Ishikawa (cell line): ENCODE measurements around the gene ILDR2.

Experiments used
- CREB1 ChIP-seq: IDR thresholded peaks from 2 replicates; pipeline ENCODE4 v1.6.1; 2012; ENCODE audit warnings: low read depth
- EP300 ChIP-seq: IDR thresholded peaks from 2 replicates; pipeline ENCODE4 v1.6.1; 2012; ENCODE audit warnings: borderline replicate concordance
- FOXM1 ChIP-seq: IDR thresholded peaks from 2 replicates; pipeline ENCODE4 v1.6.1; 2012; ENCODE audit warnings: low read depth, borderline replicate concordance
- NFIC ChIP-seq: IDR thresholded peaks from 2 replicates; pipeline ENCODE4 v1.6.1; 2012
- RAD21 ChIP-seq: IDR thresholded peaks from 2 replicates; pipeline ENCODE4 v1.6.1; 2012; ENCODE audit warnings: low read depth
- TCF12 ChIP-seq: IDR thresholded peaks from 2 replicates; pipeline ENCODE4 v1.6.1; 2012; ENCODE audit warnings: low read depth
- TEAD4 ChIP-seq: IDR thresholded peaks from 2 replicates; pipeline ENCODE4 v1.6.1; 2012
- YY1 ChIP-seq: IDR thresholded peaks from 2 replicates; pipeline ENCODE4 v1.6.1; 2012; ENCODE audit warnings: low read depth
- TF ChIP-seq, protein P1 (sequence below): IDR thresholded peaks from 2 replicates; pipeline ENCODE4 v1.6.1; 2012
- TF ChIP-seq, protein P2 (sequence below): IDR thresholded peaks from 2 replicates; pipeline ENCODE4 v1.6.1; 2012; ENCODE audit warnings: low read depth, mild to moderate bottlenecking
- TF ChIP-seq, protein P3 (sequence below): IDR thresholded peaks from 2 replicates; pipeline ENCODE4 v1.6.1; 2012

DNA sequence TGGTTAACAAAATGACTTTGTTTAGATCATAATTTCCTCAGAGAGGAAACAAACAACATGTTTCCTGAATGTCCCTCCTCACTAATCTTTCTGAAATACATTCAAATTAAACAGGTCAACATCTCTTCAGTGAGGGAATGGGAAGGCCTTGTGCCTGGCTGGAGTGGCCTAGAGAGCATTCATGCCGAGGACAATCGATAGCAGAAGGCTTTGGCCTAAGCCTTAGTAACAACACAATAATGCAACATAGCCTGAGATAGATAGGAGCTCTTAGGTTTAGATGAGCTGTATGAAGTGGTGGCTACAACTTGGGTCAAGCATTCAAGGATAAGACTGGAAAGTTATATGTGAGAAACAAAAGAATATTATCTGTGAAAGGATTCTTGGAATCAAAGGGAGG, 37.4 kb downstream of the ILDR2 start:
- TF ChIP-seq, protein P1, sequence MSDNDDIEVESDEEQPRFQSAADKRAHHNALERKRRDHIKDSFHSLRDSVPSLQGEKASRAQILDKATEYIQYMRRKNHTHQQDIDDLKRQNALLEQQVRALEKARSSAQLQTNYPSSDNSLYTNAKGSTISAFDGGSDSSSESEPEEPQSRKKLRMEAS: no peak
- TF ChIP-seq RAD21: no peak
- no peak for TF ChIP-seq EP300
- TF ChIP-seq, protein P2, sequence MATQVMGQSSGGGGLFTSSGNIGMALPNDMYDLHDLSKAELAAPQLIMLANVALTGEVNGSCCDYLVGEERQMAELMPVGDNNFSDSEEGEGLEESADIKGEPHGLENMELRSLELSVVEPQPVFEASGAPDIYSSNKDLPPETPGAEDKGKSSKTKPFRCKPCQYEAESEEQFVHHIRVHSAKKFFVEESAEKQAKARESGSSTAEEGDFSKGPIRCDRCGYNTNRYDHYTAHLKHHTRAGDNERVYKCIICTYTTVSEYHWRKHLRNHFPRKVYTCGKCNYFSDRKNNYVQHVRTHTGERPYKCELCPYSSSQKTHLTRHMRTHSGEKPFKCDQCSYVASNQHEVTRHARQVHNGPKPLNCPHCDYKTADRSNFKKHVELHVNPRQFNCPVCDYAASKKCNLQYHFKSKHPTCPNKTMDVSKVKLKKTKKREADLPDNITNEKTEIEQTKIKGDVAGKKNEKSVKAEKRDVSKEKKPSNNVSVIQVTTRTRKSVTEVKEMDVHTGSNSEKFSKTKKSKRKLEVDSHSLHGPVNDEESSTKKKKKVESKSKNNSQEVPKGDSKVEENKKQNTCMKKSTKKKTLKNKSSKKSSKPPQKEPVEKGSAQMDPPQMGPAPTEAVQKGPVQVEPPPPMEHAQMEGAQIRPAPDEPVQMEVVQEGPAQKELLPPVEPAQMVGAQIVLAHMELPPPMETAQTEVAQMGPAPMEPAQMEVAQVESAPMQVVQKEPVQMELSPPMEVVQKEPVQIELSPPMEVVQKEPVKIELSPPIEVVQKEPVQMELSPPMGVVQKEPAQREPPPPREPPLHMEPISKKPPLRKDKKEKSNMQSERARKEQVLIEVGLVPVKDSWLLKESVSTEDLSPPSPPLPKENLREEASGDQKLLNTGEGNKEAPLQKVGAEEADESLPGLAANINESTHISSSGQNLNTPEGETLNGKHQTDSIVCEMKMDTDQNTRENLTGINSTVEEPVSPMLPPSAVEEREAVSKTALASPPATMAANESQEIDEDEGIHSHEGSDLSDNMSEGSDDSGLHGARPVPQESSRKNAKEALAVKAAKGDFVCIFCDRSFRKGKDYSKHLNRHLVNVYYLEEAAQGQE: no peak
- TF ChIP-seq CREB1: no peak
- TF ChIP-seq, protein P3, sequence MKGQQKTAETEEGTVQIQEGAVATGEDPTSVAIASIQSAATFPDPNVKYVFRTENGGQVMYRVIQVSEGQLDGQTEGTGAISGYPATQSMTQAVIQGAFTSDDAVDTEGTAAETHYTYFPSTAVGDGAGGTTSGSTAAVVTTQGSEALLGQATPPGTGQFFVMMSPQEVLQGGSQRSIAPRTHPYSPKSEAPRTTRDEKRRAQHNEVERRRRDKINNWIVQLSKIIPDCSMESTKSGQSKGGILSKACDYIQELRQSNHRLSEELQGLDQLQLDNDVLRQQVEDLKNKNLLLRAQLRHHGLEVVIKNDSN: no peak
- TF ChIP-seq TCF12: no peak
- no peak for TF ChIP-seq TEAD4
- TF ChIP-seq FOXM1: no peak
- no peak for TF ChIP-seq YY1
- no peak for TF ChIP-seq NFIC
